HCT116 (cell line): ENCODE results near the gene USP31. TPM values are rescaled to one million over a fixed set of nuclear protein-coding genes. Genes with fewer than 3 reads are reported as not detected.

Experiments used
- ATAC-seq: fragments of 200-7000 bp; cut with Tn5 transposase; 2 replicates; pipeline ENCODE4 v1.9.1; 2020; ENCODE audit warnings: mild to moderate bottlenecking, moderate library complexity
- BruUV-seq: library from RNA; stranded (reverse); fragments of 400-500 nt; replicated peaks from 2 replicates; lab custom pipeline; 2021; lab: Mats Ljungman, UMichigan
- CTCF ChIA-PET: fragments of 300-600 bp; sonication (Branson Sonifier 250); formaldehyde crosslinking; loops from one replicate; lab custom pipeline; 2021; ENCODE audit warnings: antibody characterized with exemption; lab: Charles Lee
- POLR2A ChIA-PET: fragments of 300-600, 350-600 bp; sonication (Branson Sonifier 250); formaldehyde crosslinking; loops from one replicate; lab custom pipeline; 2021; ENCODE audit warnings: antibody characterized with exemption; lab: Charles Lee
- RAD21 ChIA-PET, 2 experiments: fragments of 300-600 bp; sonication (Branson Sonifier 250); formaldehyde crosslinking; loops; one replicate each; lab custom pipeline; 2023; ENCODE audit warnings: low total read pairs in 2 of 2; ENCODE audit not compliant: uncharacterized antibody in 2 of 2, unreplicated experiment in 2 of 2, low non-redundant PET in 1 of 2; lab: Charles Lee
- DNase-seq: peaks from one replicate; pipeline ENCODE4 v3.0.0-alpha.2; 2010; ENCODE audit warnings: low read depth, low spot score
- H2AFZ ChIP-seq: fragments of 200-600 bp; shearing (Covaris generic), sonication (generic); 2 replicates; pipeline ENCODE4 v1.6.1; 2017; ENCODE audit warnings: low read depth, mixed run types, mixed read lengths, antibody characterized with exemption, low read length; ENCODE audit not compliant: poor library complexity, severe bottlenecking
- H3K27ac ChIP-seq: 2 replicates; pipeline ENCODE4 v1.5.1; 2012; ENCODE audit warnings: low read depth, low read length
- H3K27me3 ChIP-seq: fragments of 200-600 bp; sonication (generic); 2 replicates; pipeline ENCODE4 v1.6.1; 2016; ENCODE audit warnings: mixed run types, low read length, mixed read lengths; ENCODE audit not compliant: insufficient read depth
- H3K36me3 ChIP-seq, 2 experiments: fragments of 200-500 bp in 1 of 2; fragments of 200-600 bp in 1 of 2; sonication (Bioruptor generic) in 1 of 2; sonication (generic) in 1 of 2; 2 replicates each; pipeline versions ENCODE4 v1.5.1 to v1.6.1; 2014 to 2016; ENCODE audit warnings: low read length in 2 of 2, inconsistent platforms in 1 of 2, mixed read lengths in 1 of 2, mixed run types in 1 of 2; ENCODE audit not compliant: insufficient read depth in 2 of 2, control insufficient read depth in 1 of 2
- H3K4me1 ChIP-seq, 2 experiments: fragments of 200-600 bp in 1 of 2; sonication (generic) in 1 of 2; 2 replicates each; pipeline versions ENCODE4 v1.5.1 to v1.6.1; 2012 to 2017; ENCODE audit warnings: low read length in 2 of 2, inconsistent platforms in 1 of 2, mild to moderate bottlenecking in 1 of 2, mixed read lengths in 1 of 2, mixed run types in 1 of 2, moderate library complexity in 1 of 2; ENCODE audit not compliant: insufficient read depth in 2 of 2, control insufficient read depth in 1 of 2
- H3K4me2 ChIP-seq: fragments of 200-600 bp; sonication (generic); 2 replicates; pipeline ENCODE4 v1.6.1; 2017; ENCODE audit warnings: mixed run types, low read length, mixed read lengths
- H3K4me3 ChIP-seq, 2 experiments: fragments of 200-600 bp in 1 of 2; sonication (generic) in 1 of 2; replicated peaks in 1 of 2; 2 replicates each; pipeline ENCODE4 v1.5.1; 2011 to 2016; ENCODE audit warnings: low read length in 2 of 2, control low read depth in 1 of 2, low read depth in 1 of 2, mild to moderate bottlenecking in 1 of 2, mixed read lengths in 1 of 2, mixed run types in 1 of 2
- H3K79me2 ChIP-seq: fragments of 200-600 bp; sonication (generic); 2 replicates; pipeline ENCODE4 v1.6.1; 2017; ENCODE audit warnings: mild to moderate bottlenecking, mixed run types, low read length, moderate library complexity, mixed read lengths; ENCODE audit not compliant: insufficient read depth
- H3K9ac ChIP-seq: fragments of 200-600 bp; sonication (generic); 2 replicates; pipeline ENCODE4 v1.6.1; 2016; ENCODE audit warnings: low read length, mixed read lengths
- H3K9me2 ChIP-seq: fragments of 200-600 bp; sonication (generic), shearing (Covaris generic); 2 replicates; pipeline ENCODE4 v1.6.1; 2017; ENCODE audit warnings: mixed run types, mild to moderate bottlenecking, moderate library complexity; ENCODE audit not compliant: insufficient read depth
- H3K9me3 ChIP-seq, 2 experiments: fragments of 200-500 bp in 1 of 2; fragments of 200-600 bp in 1 of 2; sonication (Bioruptor generic) in 1 of 2; sonication (generic) in 1 of 2; 2 replicates each; pipeline ENCODE4 v1.6.1; 2014 to 2017; ENCODE audit warnings: low read length in 2 of 2, mixed read lengths in 2 of 2, inconsistent platforms in 1 of 2, low read depth in 1 of 2, mild to moderate bottlenecking in 1 of 2, mixed run types in 1 of 2, moderate library complexity in 1 of 2; ENCODE audit not compliant: control insufficient read depth in 1 of 2, insufficient read depth in 1 of 2
- H4K20me1 ChIP-seq: fragments of 200-600 bp; sonication (generic), shearing (Covaris generic); 2 replicates; pipeline ENCODE4 v1.6.1; 2017; ENCODE audit warnings: mixed run types, mild to moderate bottlenecking, moderate library complexity; ENCODE audit not compliant: insufficient read depth
- CBX3 ChIP-seq: IDR thresholded peaks from 2 replicates; pipeline ENCODE4 v1.6.1; 2012; ENCODE audit warnings: low read depth
- ELF1 ChIP-seq: IDR thresholded peaks from 2 replicates; pipeline ENCODE4 v1.6.1; 2012; ENCODE audit warnings: low read depth, borderline replicate concordance
- EZH2 ChIP-seq: fragments of 200-600 bp; sonication (generic); IDR thresholded peaks from 2 replicates; pipeline ENCODE4 v1.6.1; 2017; ENCODE audit warnings: antibody characterized with exemption, mixed run types
- FOSL1 ChIP-seq: IDR thresholded peaks from 2 replicates; pipeline ENCODE4 v1.6.1; 2012; ENCODE audit warnings: low read depth
- MAX ChIP-seq: IDR thresholded peaks from 2 replicates; pipeline ENCODE4 v1.6.1; 2012
- POLR2A ChIP-seq: IDR thresholded peaks from 2 replicates; pipeline ENCODE4 v1.7.0; 2011; ENCODE audit warnings: borderline replicate concordance; ENCODE audit not compliant: insufficient read depth, insufficient read length; ENCODE audit errors: extremely low read depth
- POLR2AphosphoS5 ChIP-seq: IDR thresholded peaks from 2 replicates; pipeline ENCODE4 v1.6.1; 2011; ENCODE audit warnings: mild to moderate bottlenecking, low read depth, low read length, moderate library complexity
- RAD21 ChIP-seq: IDR thresholded peaks from 2 replicates; pipeline ENCODE4 v1.6.1; 2012; ENCODE audit warnings: low read depth, mild to moderate bottlenecking
- REST ChIP-seq: IDR thresholded peaks from 2 replicates; pipeline ENCODE4 v1.6.1; 2012; ENCODE audit warnings: low read depth
- SIN3A ChIP-seq: IDR thresholded peaks from 2 replicates; pipeline ENCODE4 v1.6.1; 2012; ENCODE audit warnings: low read depth
- SRF ChIP-seq: IDR thresholded peaks from 2 replicates; pipeline ENCODE4 v1.6.1; 2012; ENCODE audit warnings: low read depth
- TCF7L2 ChIP-seq: IDR thresholded peaks from 2 replicates; pipeline ENCODE4 v1.7.0; 2011; ENCODE audit warnings: borderline replicate concordance, inconsistent platforms; ENCODE audit not compliant: insufficient read depth, insufficient read length; ENCODE audit errors: extremely low read depth
- YY1 ChIP-seq: IDR thresholded peaks from 2 replicates; pipeline ENCODE4 v1.6.1; 2011; ENCODE audit warnings: low read length, low read depth, moderate library complexity, mild to moderate bottlenecking; ENCODE audit not compliant: insufficient replicate concordance; ENCODE audit errors: extremely low read depth
- ZNF274 ChIP-seq: fragments of 200-500 bp; sonication (Bioruptor generic); IDR thresholded peaks from 2 replicates; pipeline ENCODE4 v1.6.1; 2014; ENCODE audit warnings: mild to moderate bottlenecking, low read depth, low read length, inconsistent platforms
- intact Hi-C: fragments of 100-400 bp; cut with micrococcal nuclease; formaldehyde crosslinking; loops from 2 replicates; pipeline ENCODE4 v1.10.0; 2022
- total RNA-seq: library from RNA; stranded (reverse); gene quantifications from one replicate; pipeline ENCODE4 v1.2.1, GENCODE V29; 2021; ENCODE audit not compliant: unreplicated experiment
- TF ChIP-seq, protein P1 (sequence below): IDR thresholded peaks from 2 replicates; pipeline ENCODE4 v1.6.1; 2012
- TF ChIP-seq, protein P2 (sequence below), 3 experiments: fragments of 200-600 bp in 1 of 3; sonication (generic) in 1 of 3; IDR thresholded peaks in 2 of 3; conservative IDR thresholded peaks in 1 of 3; 2 replicates each; pipeline ENCODE4 v1.5.1; 2012 to 2017; ENCODE audit warnings: low read depth in 2 of 3, low read length in 2 of 3, antibody characterized with exemption in 1 of 3, borderline replicate concordance in 1 of 3, control low read depth in 1 of 3, mild to moderate bottlenecking in 1 of 3, mixed read lengths in 1 of 3, mixed run types in 1 of 3, moderate library complexity in 1 of 3; ENCODE audit not compliant: insufficient read depth in 1 of 3

The USP31 gene
- total RNA-seq, 1 experiment from 2014 or later: 12.2 TPM

DNA sequence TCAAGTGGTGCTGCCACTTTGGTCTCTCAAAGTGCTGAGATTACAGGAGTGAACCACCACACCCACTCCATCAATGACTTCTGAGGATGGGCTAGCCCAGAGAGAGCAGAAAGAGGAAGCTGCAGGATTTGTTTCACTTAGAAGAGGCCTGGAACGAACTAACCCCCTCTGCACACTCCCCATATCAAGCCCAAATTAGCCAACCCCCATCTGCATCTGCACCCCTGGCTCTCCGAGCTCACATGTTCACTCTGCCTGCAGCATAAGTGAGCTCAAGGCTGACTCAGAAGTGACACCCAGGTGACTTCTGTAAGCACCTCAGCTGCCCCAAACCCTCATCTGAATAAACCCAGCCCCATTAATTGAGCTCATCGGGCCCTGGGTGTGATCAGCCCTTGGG lies 38.1 kb upstream of the USP31 start (continued):
- TF ChIP-seq REST: no peak

DNA sequence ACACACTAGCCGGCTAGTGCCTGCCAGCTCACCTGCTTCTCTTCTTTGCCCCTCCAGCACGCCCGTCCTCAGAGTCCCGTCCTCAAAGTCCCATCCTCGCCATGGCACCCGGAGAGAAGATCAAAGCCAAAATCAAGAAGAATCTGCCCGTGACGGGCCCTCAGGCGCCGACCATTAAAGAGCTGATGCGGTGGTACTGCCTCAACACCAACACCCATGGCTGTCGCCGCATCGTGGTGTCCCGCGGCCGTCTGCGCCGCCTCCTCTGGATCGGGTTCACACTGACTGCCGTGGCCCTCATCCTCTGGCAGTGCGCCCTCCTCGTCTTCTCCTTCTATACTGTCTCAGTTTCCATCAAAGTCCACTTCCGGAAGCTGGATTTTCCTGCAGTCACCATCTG lies 36.9 kb upstream of the USP31 start:
- Histone ChIP-seq H3K4me2 (no peak overlapping the region), H4K20me1 (no peaks in the 10 kb centered on the region), H3K79me2 (no peaks in the 10 kb centered on the region), H3K27me3 (peaks cover 30% of the 10 kb centered on the region; the same call in 1 of the 2 replicates), H3K27ac (no peak overlapping the region), H3K9ac (no peak overlapping the region), H3K4me1 (peaks cover 0 to 4% of the 10 kb centered on the region in 2 experiments; a peak in 2 of 4 replicates), H3K9me2 (no peaks in the 10 kb centered on the region), H3K36me3 (no peaks in the 10 kb centered on the region), H3K4me3 (no peak overlapping the region), H3K9me3 (no peaks in the 10 kb centered on the region), H2AFZ (no peak overlapping the region)
- no TSS peak for BruUV-seq
- CTCF ChIA-PET: interaction anchor here (6.2 kb wide), 1 partner anchor 249 kb away, joined by 76 read pairs; no protein-coding TSS in a partner anchor
- RAD21 ChIA-PET: no interaction called here
- no peak for DNase-seq
- intact Hi-C loops: no loop called here
- POLR2A ChIA-PET: no interaction called here
- ATAC-seq: no peak
- TF ChIP-seq ELF1: no peak
- TF ChIP-seq MAX: no peak
- TF ChIP-seq SRF: no peak
- TF ChIP-seq ZNF274: no peak
- no peak for TF ChIP-seq FOSL1
- TF ChIP-seq YY1: no peak
- TF ChIP-seq REST: no peak
- no peak for TF ChIP-seq EZH2
- TF ChIP-seq, protein P1, sequence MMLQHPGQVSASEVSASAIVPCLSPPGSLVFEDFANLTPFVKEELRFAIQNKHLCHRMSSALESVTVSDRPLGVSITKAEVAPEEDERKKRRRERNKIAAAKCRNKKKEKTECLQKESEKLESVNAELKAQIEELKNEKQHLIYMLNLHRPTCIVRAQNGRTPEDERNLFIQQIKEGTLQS: no peak
- no peak for TF ChIP-seq POLR2AphosphoS5
- no peak for TF ChIP-seq SIN3A
- TF ChIP-seq POLR2A: no peak
- TF ChIP-seq TCF7L2: no peak
- TF ChIP-seq, protein P2, sequence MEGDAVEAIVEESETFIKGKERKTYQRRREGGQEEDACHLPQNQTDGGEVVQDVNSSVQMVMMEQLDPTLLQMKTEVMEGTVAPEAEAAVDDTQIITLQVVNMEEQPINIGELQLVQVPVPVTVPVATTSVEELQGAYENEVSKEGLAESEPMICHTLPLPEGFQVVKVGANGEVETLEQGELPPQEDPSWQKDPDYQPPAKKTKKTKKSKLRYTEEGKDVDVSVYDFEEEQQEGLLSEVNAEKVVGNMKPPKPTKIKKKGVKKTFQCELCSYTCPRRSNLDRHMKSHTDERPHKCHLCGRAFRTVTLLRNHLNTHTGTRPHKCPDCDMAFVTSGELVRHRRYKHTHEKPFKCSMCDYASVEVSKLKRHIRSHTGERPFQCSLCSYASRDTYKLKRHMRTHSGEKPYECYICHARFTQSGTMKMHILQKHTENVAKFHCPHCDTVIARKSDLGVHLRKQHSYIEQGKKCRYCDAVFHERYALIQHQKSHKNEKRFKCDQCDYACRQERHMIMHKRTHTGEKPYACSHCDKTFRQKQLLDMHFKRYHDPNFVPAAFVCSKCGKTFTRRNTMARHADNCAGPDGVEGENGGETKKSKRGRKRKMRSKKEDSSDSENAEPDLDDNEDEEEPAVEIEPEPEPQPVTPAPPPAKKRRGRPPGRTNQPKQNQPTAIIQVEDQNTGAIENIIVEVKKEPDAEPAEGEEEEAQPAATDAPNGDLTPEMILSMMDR (IDR thresholded peaks at IDR 0.05 in 2 of 3, conservative IDR thresholded peaks at IDR 0.05 in 1 of 3; ENCODE audit: borderline replicate concordance in 1 of 3, insufficient read depth in 1 of 3, low read depth in 2 of 3, low read length in 2 of 3): no peak
- TF ChIP-seq RAD21: no peak
- no peak for TF ChIP-seq CBX3
